KOPT-K1 (cell line): ENCODE data around the gene YIPF3.
"Not testable (repeated sequence)": the region's sequence is repeated elsewhere in the genome, so short reads cannot be mapped to it uniquely, and the experiment has no call there.

Experiments used
- H3K27ac ChIP-seq: fragments of 200-600 bp; sonication (generic); 2 replicates; pipeline ENCODE4 v1.5.1; 2016; ENCODE audit warnings: antibody characterized with exemption, mild to moderate bottlenecking, low read depth, low read length; ENCODE audit not compliant: poor library complexity, severe bottlenecking
- H3K36me3 ChIP-seq: fragments of 200-600 bp; sonication (generic); 2 replicates; pipeline ENCODE4 v1.5.1; 2017; ENCODE audit warnings: antibody characterized with exemption, mild to moderate bottlenecking, low read length, moderate library complexity; ENCODE audit not compliant: insufficient read depth
- H3K9me3 ChIP-seq: fragments of 200-600 bp; sonication (generic); 2 replicates; pipeline ENCODE4 v1.5.1; 2017; ENCODE audit warnings: antibody characterized with exemption, low read length, mild to moderate bottlenecking; ENCODE audit not compliant: insufficient read depth, poor library complexity, severe bottlenecking

The YIPF3 gene

DNA sequence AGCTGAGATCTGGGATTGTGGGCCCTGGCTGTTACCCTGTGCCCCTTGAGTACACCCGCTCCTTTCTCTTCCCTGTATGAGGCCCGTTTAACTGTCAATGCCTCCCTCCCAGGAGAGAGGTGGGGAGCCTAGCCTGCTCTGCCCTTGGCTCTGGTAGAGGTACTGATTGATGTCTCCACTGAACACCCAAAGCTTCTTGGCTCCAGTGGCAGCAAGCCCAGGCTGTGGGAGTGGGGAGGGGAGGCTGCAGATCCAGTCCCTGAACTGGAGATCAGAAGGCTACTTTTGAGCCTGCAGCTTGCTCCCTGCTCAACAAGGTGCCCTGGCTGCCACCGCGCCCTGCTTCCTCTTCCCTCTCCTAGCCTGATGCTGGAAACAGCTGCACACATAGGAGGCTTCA lies 14.1 kb downstream of the YIPF3 start:
- Histone ChIP-seq H3K36me3 (peaks cover 85% of the 10 kb centered on the region), H3K27ac (no peak overlapping the region)

DNA sequence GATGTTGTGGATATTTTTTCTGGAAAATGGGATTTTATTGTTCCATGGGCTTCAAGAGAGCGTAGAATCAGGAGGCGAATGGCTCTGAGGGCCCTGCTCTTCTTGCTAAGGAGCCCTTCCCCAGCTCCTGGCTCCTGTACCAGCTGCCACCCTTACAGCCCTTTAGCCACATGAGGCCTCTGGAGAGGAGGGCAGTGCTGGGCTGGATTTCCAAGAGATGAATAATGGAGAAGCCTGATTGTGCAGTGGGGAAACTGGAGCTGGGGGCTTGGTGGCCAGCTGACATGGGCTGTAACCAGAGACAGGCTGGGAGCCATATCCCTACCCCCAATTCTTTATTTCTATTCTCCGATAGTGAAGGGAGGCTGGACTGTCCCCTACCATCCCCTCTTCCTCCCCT lies 15.8 kb downstream of the YIPF3 start:
- H3K9me3 ChIP-seq: no peaks in the 10 kb centered on the region
- no peak overlapping the region for H3K27ac ChIP-seq
- peaks cover 85% of the 10 kb centered on the region for H3K36me3 ChIP-seq

More for the DNA sequence above, 14.1 kb downstream of the YIPF3 start:
- no peaks in the 10 kb centered on the region for H3K9me3 ChIP-seq

DNA sequence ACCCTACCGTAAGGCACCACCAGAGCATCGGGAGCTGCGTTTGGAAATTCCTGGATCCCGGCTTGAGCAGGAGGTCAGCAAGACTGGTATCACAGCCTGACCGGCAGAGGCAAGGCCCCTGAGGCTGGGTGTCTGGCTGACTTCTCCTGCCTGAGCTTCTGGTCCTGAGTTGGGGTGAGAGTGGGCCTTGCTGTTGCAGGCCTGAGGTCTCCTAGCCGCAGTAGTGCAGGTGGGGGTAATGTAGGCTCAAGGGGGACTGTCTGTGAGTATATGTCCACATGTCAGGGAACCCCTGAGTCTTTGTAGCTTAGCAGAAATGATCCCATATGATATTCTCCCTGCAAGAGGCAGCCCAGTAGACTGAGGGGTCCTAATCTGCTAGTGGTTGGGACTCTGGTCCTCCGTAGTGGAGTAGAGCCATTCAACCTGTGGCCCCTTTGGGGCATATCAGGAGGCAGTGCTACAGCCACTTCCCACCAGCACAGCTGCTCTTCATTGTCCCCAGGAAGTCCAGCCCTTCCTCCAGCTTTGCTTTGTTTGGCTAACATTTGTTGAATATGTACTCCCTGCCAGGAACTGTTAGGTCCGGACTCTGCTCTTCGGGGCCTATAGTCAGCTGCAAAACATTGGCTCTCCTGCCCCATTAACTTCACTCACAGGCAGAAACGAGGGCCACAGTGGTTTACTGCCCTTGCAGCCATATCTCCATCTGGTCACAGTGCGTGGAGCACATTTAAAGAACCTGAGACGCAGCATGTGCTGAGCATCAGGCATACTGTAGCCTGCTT lies 17.5 kb downstream of the YIPF3 start:
- no peaks in the 10 kb centered on the region for H3K9me3 ChIP-seq
- H3K27ac ChIP-seq: no peak overlapping the region
- peaks cover 68% of the 10 kb centered on the region for H3K36me3 ChIP-seq

DNA sequence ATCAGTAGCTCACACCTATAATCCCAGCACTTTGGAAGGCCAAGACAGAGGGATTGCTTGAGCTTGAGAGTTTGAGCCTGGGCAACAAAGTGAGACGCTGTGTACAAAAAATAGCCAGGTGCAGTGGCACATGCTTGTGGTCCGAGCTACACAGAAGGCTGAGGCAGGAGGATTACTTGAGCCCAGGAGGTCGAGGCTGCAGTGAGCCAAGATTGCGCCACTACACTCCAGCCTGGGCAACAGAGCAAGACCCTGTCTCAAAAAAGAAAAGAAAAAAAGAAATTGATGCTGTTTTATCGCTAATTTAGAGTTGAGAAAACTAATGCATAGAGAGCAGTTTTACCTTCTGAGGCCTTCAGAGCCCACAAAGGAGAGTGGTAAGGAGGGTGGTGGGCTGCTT lies 18.4 kb downstream of the YIPF3 start:
- H3K9me3 ChIP-seq, H3K27ac ChIP-seq: not testable (repeated sequence)
- H3K36me3 ChIP-seq: peaks cover 60% of the 10 kb centered on the region

DNA sequence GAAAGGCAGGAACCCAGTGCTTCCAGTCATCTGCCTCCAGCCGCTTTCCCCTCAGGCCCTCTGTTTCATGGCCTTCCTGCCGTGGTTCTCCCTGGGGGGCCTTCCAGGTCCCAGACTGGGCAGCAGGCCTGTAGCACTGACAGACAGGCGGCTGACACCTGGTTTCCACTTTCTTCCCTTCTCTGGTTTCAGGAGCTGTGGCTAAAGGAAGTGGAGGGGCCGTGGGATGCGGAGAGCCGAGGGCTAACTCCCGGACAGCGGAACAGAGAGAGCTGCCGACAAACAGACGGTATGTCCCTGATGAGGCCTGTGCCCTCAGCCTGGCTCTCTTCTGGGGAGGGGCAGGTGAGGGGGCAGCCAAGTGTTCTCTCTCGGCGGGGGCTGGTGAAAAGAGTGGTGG lies 19.0 kb downstream of the YIPF3 start:
- Histone ChIP-seq H3K36me3 (peaks cover 57% of the 10 kb centered on the region), H3K27ac (no peak overlapping the region), H3K9me3 (no peaks in the 10 kb centered on the region)

DNA sequence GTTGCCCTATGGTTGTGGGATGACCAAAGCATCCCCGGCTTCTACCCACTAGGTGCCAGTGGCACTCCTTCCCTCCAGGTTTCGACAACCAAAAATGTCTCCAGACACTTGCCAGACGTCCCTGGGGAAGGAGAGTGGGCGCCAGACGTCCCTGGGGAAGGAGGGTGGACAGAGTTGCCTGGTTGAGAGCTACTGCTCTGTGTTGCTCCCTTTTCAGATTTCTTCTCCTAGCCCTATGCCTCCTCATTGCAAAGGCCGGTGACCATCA lies 19.7 kb downstream of the YIPF3 start:
- H3K9me3 ChIP-seq: no peaks in the 10 kb centered on the region
- H3K36me3 ChIP-seq: peaks cover 51% of the 10 kb centered on the region
- H3K27ac ChIP-seq: no peak overlapping the region

DNA sequence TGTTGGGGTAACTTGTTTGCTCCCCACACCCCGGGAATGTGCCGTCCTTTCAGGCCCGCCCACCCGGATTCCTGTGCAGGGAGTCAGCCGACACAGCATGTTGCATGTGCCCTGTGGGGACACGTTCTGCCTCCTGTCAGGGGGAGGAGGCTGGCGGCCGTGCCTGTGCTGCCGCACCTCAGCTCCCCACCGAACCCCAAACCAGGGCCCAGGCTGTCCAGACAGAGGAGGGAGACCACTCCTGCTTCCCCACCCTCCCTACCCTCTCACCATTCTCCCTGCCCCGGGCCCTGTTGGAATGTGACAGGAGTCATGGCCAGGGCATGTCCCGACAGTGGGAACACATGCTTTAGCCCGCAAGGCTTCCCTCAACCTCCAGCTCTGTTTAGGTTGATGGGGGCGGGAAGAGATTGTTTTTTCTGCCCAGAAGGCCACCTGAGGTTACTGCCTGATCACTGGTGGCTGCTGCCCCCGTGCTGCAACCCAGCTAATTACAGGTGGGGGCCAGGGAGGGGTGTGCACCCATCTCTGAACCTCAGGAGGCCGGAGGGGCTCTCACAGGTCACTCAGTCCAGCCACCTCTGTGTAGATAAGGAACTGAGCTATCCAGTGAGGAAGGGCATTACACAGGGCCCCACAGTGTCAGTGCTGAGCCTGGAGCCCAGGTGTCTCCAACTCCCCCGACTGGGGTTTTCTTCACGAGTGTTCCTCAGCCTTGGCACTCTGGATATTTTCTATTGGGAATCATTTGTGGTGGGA lies 20.2 kb downstream of the YIPF3 start:
- Histone ChIP-seq H3K27ac (no peak overlapping the region), H3K36me3 (peaks cover 45% of the 10 kb centered on the region), H3K9me3 (no peaks in the 10 kb centered on the region)

DNA sequence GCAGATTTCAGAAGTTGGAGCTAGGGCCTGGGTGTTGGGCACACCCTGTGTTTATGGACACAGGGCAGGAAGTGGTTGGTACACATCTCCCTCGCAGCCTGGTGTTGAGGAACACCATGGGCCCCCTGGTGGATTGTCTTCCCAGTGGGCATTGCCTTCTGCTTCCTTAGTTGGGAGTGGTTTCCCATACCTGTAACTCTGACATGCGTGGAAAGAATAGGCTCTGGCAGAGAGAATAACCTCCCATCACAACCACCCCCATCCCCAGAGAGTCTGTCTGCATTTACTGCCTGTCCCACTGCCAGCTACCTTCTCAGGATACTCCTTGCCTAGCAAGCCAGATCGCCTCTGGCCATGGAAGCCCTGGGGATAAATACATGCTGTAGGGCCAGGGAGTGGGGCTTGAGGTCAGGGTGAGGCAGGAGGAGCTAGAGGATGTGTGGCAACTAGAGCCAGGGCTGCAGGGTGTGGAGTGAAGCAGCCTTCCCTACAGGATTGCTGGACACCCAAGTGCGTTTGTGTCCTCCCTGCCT lies 21.3 kb downstream of the YIPF3 start:
- Histone ChIP-seq H3K36me3 (peaks cover 35% of the 10 kb centered on the region), H3K9me3 (no peaks in the 10 kb centered on the region), H3K27ac (no peak overlapping the region)

DNA sequence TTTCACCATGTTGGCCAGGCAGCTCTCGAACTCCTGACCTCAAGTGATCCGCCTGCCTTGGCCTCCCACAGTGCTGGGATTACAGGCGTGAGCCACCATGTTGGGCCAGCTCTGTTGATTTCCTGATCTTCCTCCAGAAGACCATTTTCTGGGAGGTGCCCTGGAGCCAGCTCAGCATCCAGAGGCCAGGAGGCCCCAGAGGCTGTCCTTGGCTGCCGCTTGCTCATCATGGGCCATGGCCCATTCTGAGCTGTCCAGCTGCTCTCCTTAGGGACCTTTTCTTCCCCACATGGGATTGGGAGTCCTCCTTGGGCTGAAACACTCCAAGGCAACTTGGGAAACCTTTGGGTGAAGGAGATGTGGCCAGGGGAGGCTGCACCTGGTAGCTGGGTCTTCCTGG lies 22.0 kb downstream of the YIPF3 start:
- Histone ChIP-seq H3K27ac (no peak overlapping the region), H3K36me3 (peaks cover 34% of the 10 kb centered on the region), H3K9me3 (no peaks in the 10 kb centered on the region)

DNA sequence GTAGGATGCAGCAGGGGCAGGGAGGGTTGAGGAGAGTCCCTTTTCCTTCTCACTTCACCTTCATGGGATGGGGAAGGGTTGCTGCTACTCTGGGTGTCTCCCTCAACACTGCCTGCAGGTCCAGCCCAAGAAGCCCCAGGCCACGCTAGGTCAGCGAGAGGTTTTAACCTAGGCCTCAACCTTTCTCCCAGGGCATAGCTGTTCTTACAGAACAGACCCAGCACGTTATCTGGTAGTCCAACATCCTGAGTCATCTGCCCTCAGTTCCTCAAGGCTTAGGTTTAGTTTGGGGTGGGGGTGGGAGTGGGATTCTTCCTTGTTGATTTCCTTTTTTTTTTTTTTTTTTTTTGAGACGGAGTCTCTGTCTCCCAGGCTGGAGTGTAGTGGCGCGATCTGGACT lies 22.4 kb downstream of the YIPF3 start:
- no peaks in the 10 kb centered on the region for H3K9me3 ChIP-seq
- H3K27ac ChIP-seq: no peak overlapping the region
- H3K36me3 ChIP-seq: peaks cover 34% of the 10 kb centered on the region

DNA sequence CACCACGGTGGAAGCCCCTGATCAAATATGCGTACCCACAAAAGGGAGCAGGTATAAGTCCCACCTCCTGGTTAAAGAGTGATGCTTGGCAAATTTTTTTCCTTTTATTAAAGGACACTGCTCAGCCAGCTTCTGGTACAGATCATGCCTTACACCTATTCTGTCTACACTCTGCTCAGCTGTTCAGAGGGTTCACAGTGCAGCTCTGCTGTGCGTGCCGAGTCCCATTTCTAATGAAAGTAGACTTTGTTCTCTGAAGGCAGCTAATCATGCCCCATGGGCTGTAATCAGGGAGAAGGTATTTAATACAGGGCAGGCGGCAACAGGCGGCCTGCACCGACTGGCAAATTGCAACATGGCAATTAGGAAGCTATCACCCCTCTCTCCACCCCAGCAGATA lies 22.9 kb downstream of the YIPF3 start:
- Histone ChIP-seq H3K36me3 (peaks cover 29% of the 10 kb centered on the region), H3K27ac (no peak overlapping the region), H3K9me3 (no peaks in the 10 kb centered on the region)

DNA sequence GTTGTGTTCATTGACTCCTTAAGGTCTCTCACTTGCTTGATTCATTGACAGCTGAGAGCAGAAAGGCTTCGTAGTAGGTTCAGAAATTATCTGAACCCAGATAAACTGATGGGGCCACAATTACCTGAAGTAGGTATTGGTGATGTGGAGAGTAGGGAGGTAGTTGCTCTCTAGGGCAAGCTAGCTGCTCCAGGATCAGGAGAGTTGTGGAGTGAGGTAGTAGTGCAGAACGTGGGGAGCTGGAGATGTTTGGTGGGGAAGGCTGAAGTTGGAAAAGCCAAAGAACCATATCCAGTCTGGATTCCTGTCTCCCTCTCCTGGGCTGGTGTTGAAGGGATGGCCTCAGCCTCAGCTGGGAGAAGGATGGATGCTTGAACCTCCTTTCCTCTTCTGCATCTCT lies 23.5 kb downstream of the YIPF3 start:
- Histone ChIP-seq H3K9me3 (no peaks in the 10 kb centered on the region), H3K36me3 (peaks cover 25% of the 10 kb centered on the region), H3K27ac (no peak overlapping the region)

DNA sequence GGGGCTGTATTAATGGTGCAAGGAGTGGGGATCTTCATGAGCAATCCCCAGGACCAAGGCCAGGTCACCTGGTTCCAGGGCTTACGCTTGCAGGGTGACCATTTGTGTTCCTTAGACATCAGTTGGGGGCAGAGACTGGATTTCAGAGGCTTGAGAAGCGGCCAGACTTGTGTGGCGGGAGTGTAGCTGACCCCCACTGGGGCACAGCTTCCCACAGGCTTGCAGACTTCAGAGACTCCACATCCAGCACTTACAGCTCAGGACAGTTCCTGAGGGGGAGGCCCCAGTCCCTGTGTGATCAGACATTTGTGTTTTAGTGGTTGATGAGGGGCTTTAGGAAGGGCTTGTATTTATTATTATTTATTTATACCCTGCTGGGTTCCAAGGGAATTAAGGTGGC lies 24.1 kb downstream of the YIPF3 start:
- Histone ChIP-seq H3K9me3 (no peaks in the 10 kb centered on the region), H3K27ac (no peak overlapping the region), H3K36me3 (peaks cover 20% of the 10 kb centered on the region)

DNA sequence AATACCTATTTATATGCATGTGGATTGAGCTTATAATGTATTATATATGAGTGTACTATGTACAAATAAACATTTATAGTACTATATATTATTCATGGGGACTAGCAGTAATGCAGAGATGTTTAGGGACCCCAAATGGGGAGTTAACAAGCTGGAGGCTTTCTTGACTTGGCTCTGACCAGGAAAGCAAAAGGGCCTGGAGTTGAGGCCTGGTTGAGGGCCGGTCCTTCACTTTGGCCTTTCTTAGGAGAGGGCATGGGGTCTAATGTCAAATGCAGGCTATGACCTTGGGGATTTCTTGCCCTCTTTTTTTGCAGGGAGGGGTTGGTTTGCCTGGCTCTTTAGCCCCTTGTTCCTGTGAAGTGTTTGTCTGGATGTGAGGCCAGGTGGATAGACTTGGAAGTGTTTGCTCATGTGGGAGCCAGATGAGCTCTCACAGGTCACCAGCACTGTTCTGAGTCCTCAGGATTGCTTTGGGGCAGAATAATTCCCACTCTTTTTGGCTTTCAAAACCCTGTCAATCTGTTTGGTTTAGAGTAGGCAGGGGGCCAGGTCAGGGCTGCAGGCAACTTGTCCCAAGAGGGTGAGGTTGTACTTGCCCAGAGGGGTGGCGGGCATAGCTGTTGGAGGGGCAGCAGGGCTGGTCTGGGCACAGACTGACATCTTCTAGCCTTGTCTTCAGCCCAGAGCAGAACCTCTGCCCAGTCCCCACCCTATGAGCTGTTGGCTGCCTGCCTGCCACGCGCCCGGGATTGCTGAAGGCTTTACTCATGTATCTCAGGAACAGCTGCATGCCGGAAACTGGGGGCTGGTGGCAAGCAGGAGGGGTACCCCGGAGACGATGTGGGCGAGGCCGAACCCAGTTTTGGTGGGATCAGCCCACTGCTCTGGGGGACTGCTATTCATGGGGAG lies 24.7 kb downstream of the YIPF3 start:
- Histone ChIP-seq H3K27ac (no peak overlapping the region), H3K9me3 (no peaks in the 10 kb centered on the region), H3K36me3 (peaks cover 14% of the 10 kb centered on the region; the same call in 1 of the 2 replicates)

DNA sequence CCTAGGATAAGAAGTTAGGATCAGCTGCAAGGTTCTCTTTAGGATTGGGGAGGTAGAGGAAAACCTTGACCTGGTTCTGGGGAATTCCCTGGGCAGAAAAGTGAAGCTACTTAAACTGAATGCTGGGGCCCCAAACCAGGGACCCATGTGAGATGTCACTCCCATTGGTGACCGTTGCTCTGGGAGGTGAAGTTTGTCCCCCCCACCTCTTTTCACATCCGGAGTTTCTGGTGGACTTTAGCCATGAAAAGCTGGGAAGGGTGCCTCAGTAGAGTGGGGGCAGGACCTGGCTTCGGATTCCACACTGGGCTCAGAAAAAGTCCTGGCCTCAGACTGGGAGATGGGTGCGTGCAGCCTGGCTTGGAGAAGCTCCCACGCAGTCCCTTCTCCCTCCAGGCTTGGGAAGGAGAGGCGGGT lies 26.2 kb downstream of the YIPF3 start:
- Histone ChIP-seq H3K9me3 (no peaks in the 10 kb centered on the region), H3K27ac (no peak overlapping the region), H3K36me3 (peaks cover 14% of the 10 kb centered on the region; the same call in 1 of the 2 replicates)
